Neural progenitor cell (in vitro differentiated cells): Measurements from ENCODE around the gene RAD51B.

Source experiments
- CTCF ChIP-seq: fragments of 200-600 bp; sonication (generic); IDR thresholded peaks from 2 replicates; pipeline ENCODE4 v1.5.1; 2017; ENCODE audit warnings: antibody characterized with exemption, mild to moderate bottlenecking
- EZH2 ChIP-seq: fragments of 200-600 bp; sonication (generic); IDR thresholded peaks from 2 replicates; pipeline ENCODE4 v1.6.1; 2017; ENCODE audit warnings: antibody characterized with exemption, mild to moderate bottlenecking, moderate library complexity
- EZH2phosphoT487 ChIP-seq: fragments of 200-600 bp; sonication (generic); IDR thresholded peaks from 2 replicates; pipeline ENCODE4 v1.6.1; 2017; ENCODE audit warnings: antibody characterized with exemption

- TF ChIP-seq CTCF (no peak), EZH2 (no peak), EZH2phosphoT487 (no peak)
Observed at GRCh38 chr14:68212361-68212760, 392.8 kb downstream of the RAD51B start.
